H9 (cell line): ENCODE measurements around the gene MGST2. TPM values are rescaled to one million over a fixed set of nuclear protein-coding genes. Genes with fewer than 3 reads are reported as not detected.

Experiments
- DNase-seq: peaks from one replicate; pipeline ENCODE4 v3.0.0-alpha.2; 2017
- H2AFZ ChIP-seq: one replicate; pipeline ENCODE4 v1.6.1; 2013; ENCODE audit warnings: mild to moderate bottlenecking, low read length, control low read depth, moderate library complexity
- H2AK5ac ChIP-seq: 2 replicates; pipeline ENCODE4 v1.6.1; 2013; ENCODE audit warnings: low read length, control low read depth, mixed read lengths; ENCODE audit not compliant: insufficient read length
- H2BK120ac ChIP-seq: one replicate; pipeline ENCODE4 v1.6.1; 2013; ENCODE audit warnings: low read depth, mild to moderate bottlenecking, low read length, control low read depth, inconsistent platforms; ENCODE audit not compliant: poor library complexity, severe bottlenecking
- H2BK12ac ChIP-seq: 2 replicates; pipeline ENCODE4 v1.6.1; 2013; ENCODE audit warnings: low read length, control low read depth, mixed read lengths, low read depth; ENCODE audit not compliant: insufficient read length
- H2BK15ac ChIP-seq: 2 replicates; pipeline ENCODE4 v1.6.1; 2013; ENCODE audit warnings: low read depth, low read length, control low read depth
- H2BK20ac ChIP-seq: one replicate; pipeline ENCODE4 v1.6.1; 2013; ENCODE audit warnings: low read depth, mild to moderate bottlenecking, low read length, control low read depth, inconsistent platforms; ENCODE audit not compliant: poor library complexity, severe bottlenecking
- H2BK5ac ChIP-seq: 2 replicates; pipeline ENCODE4 v1.6.1; 2013; ENCODE audit warnings: low read length, control low read depth, mixed read lengths; ENCODE audit not compliant: insufficient read length
- H3K14ac ChIP-seq: 2 replicates; pipeline ENCODE4 v1.6.1; 2013; ENCODE audit warnings: low read length, control low read depth; ENCODE audit not compliant: insufficient read depth
- H3K18ac ChIP-seq: 2 replicates; pipeline ENCODE4 v1.6.1; 2013; ENCODE audit warnings: low read depth, mild to moderate bottlenecking, mixed read lengths, low read length, control low read depth; ENCODE audit not compliant: insufficient read length
- H3K23ac ChIP-seq: 2 replicates; pipeline ENCODE4 v1.6.1; 2013; ENCODE audit warnings: low read length, control low read depth, mixed read lengths, low read depth; ENCODE audit not compliant: insufficient read length
- H3K23me2 ChIP-seq: 2 replicates; pipeline ENCODE4 v1.6.1; 2013; ENCODE audit warnings: low read depth, mild to moderate bottlenecking, mixed read lengths, low read length, control low read depth; ENCODE audit not compliant: insufficient read length, poor library complexity, severe bottlenecking
- H3K27ac ChIP-seq: 2 replicates; pipeline ENCODE4 v1.5.1; 2013; ENCODE audit warnings: low read length, control low read depth, mixed read lengths, low read depth; ENCODE audit not compliant: insufficient read length
- H3K27me3 ChIP-seq: 2 replicates; pipeline ENCODE4 v1.6.1; 2013; ENCODE audit warnings: low read length, control low read depth, inconsistent platforms; ENCODE audit not compliant: insufficient read depth
- H3K4ac ChIP-seq: 2 replicates; pipeline ENCODE4 v1.6.1; 2013; ENCODE audit warnings: low read depth, mild to moderate bottlenecking, control low read depth, inconsistent platforms, low read length, moderate library complexity
- H3K4me1 ChIP-seq: 2 replicates; pipeline ENCODE4 v1.6.1; 2013; ENCODE audit warnings: low read length, control low read depth, inconsistent platforms; ENCODE audit not compliant: insufficient read depth
- H3K4me2 ChIP-seq: 2 replicates; pipeline ENCODE4 v1.6.1; 2013; ENCODE audit warnings: low read length, control low read depth, mixed read lengths; ENCODE audit not compliant: insufficient read length, insufficient read depth
- H3K56ac ChIP-seq: 2 replicates; pipeline ENCODE4 v1.6.1; 2013; ENCODE audit warnings: low read depth, mild to moderate bottlenecking, mixed read lengths, low read length, control low read depth; ENCODE audit not compliant: insufficient read length
- H3K79me1 ChIP-seq: 2 replicates; pipeline ENCODE4 v1.6.1; 2013; ENCODE audit warnings: low read depth, mild to moderate bottlenecking, moderate library complexity, low read length, control low read depth, inconsistent platforms; ENCODE audit not compliant: insufficient read depth, poor library complexity, severe bottlenecking
- H3K79me2 ChIP-seq: 2 replicates; pipeline ENCODE4 v1.6.1; 2013; ENCODE audit warnings: low read length, control low read depth, inconsistent platforms; ENCODE audit not compliant: insufficient read depth
- H3K9ac ChIP-seq: 2 replicates; pipeline ENCODE4 v1.6.1; 2013; ENCODE audit warnings: low read length, control low read depth, mixed read lengths; ENCODE audit not compliant: insufficient read length; ENCODE audit errors: extremely low read depth
- H3K9me3 ChIP-seq: one replicate; pipeline ENCODE4 v1.6.1; 2013; ENCODE audit warnings: low read depth, low read length, inconsistent platforms; ENCODE audit not compliant: control insufficient read depth
- H3T11ph ChIP-seq: one replicate; pipeline ENCODE4 v1.6.1; 2013; ENCODE audit warnings: mild to moderate bottlenecking, low read length, control low read depth, inconsistent platforms
- H4K20me1 ChIP-seq: one replicate; pipeline ENCODE4 v1.6.1; 2013; ENCODE audit not compliant: control insufficient read depth, insufficient read length, insufficient read depth
- H4K5ac ChIP-seq: 2 replicates; pipeline ENCODE4 v1.6.1; 2013; ENCODE audit warnings: low read depth, mild to moderate bottlenecking, mixed read lengths, low read length, control low read depth; ENCODE audit not compliant: insufficient read length
- H4K8ac ChIP-seq: replicated peaks from 2 replicates; pipeline ENCODE4 v1.6.1; 2013; ENCODE audit warnings: low read length, control low read depth, mixed read lengths, low read depth; ENCODE audit not compliant: insufficient read length
- H4K91ac ChIP-seq: 2 replicates; pipeline ENCODE4 v1.6.1; 2013; ENCODE audit warnings: low read depth, mild to moderate bottlenecking, moderate library complexity, mixed read lengths, low read length, control low read depth; ENCODE audit not compliant: insufficient read length
- H3K27ac Mint-ChIP-seq, 3 experiments: 2 replicates in 2 of 3; 3 replicates in 1 of 3; pipeline ENCODE4 v1.8.0; 2020 to 2021; ENCODE audit warnings: mixed read lengths in 3 of 3, mild to moderate bottlenecking in 1 of 3, moderate library complexity in 1 of 3
- H3K27me3 Mint-ChIP-seq: 2 replicates; pipeline ENCODE4 v1.8.0; 2021; ENCODE audit warnings: low read depth, mild to moderate bottlenecking, moderate library complexity, mixed read lengths
- H3K36me3 Mint-ChIP-seq, 3 experiments: 2 replicates in 2 of 3; 3 replicates in 1 of 3; pipeline ENCODE4 v1.8.0; 2020 to 2021; ENCODE audit warnings: low read depth in 3 of 3, mixed read lengths in 3 of 3; ENCODE audit not compliant: insufficient read depth in 1 of 3
- H3K4me1 Mint-ChIP-seq, 2 experiments: 2 replicates each; pipeline ENCODE4 v1.8.0; 2020; ENCODE audit warnings: mixed read lengths in 2 of 2
- H3K4me3 Mint-ChIP-seq, 2 experiments: 2 replicates in 1 of 2; 3 replicates in 1 of 2; pipeline ENCODE4 v1.8.0; 2020 to 2021; ENCODE audit warnings: mild to moderate bottlenecking in 2 of 2, mixed read lengths in 2 of 2, moderate library complexity in 1 of 2
- H3K9me3 Mint-ChIP-seq, 2 experiments: 2 replicates in 1 of 2; 3 replicates in 1 of 2; pipeline ENCODE4 v1.8.0; 2020; ENCODE audit warnings: mild to moderate bottlenecking in 2 of 2, mixed read lengths in 2 of 2, moderate library complexity in 1 of 2
- CTCF ChIP-seq: fragments of 200-600 bp; sonication (generic); conservative IDR thresholded peaks from 3 replicates; pipeline ENCODE4 v1.8.0; 2021; ENCODE audit warnings: antibody characterized with exemption, mild to moderate bottlenecking
- WGBS: extraction: QIAGEN DNeasy Blood & Tissue Kit; methylation state at CpG from one replicate; pipeline ENCODE4 v1.1.7; 2013; ENCODE audit warnings: missing lambda C conversion rate, low lambda C conversion rate, mixed read lengths; ENCODE audit not compliant: insufficient read length; ENCODE audit errors: extremely low coverage; 5-methylcytosine and 5-hydroxymethylcytosine counted together
- total RNA-seq: library from RNA; stranded (reverse); gene quantifications from 2 replicates; pipeline ENCODE4 v1.2.1, GENCODE V29; 2021

The MGST2 gene
- total RNA-seq, 1 experiment from 2014 or later: 6.4 TPM

GRCh38 chr4:139744232-139744631, 78.6 kb downstream of the MGST2 start:
- Histone ChIP-seq H3K23me2 (no peaks in the 10 kb centered on the region), H3K23ac (no peak overlapping the region), H3K79me1 (no peaks in the 10 kb centered on the region), H2AFZ (no peak overlapping the region), H2BK20ac (no peak overlapping the region), H2AK5ac (no peak overlapping the region), H4K8ac (no peak overlapping the region), H3K56ac (no peak overlapping the region), H3K9ac (no peak overlapping the region), H2BK15ac (no peak overlapping the region), H3K4me1 (no peaks in the 10 kb centered on the region; the same call in 1 of the 2 replicates), H2BK12ac (no peak overlapping the region), H2BK5ac (no peak overlapping the region), H3K18ac (no peak overlapping the region), H3T11ph (no peak overlapping the region), H3K79me2 (no peaks in the 10 kb centered on the region), H3K4me2 (no peak overlapping the region), H3K14ac (no peak overlapping the region), H3K27me3 (no peaks in the 10 kb centered on the region), H3K27ac (no peak overlapping the region), H2BK120ac (no peak overlapping the region), H3K9me3 (no peaks in the 10 kb centered on the region), H4K5ac (no peak overlapping the region), H4K91ac (no peak overlapping the region), H3K4ac (no peak overlapping the region), H4K20me1 (no peaks in the 10 kb centered on the region)
- Mint-ChIP-seq H3K36me3 (no peaks in the 10 kb centered on the region), H3K9me3 (no peaks in the 10 kb centered on the region), H3K4me3 (no peak overlapping the region), H3K27me3 (peaks cover 7% of the 10 kb centered on the region), H3K4me1 (peaks cover 15 to 16% of the 10 kb centered on the region in 2 experiments), H3K27ac (no peak overlapping the region)
- no peak for DNase-seq
- TF ChIP-seq CTCF: no peak
- WGBS: no CpG with 5 or more reads among the region's 1 CpG
